Cardiac muscle cell (in vitro differentiated cells and primary cell): ENCODE data around the gene AGPAT4. TPM values are rescaled to one million over a fixed set of nuclear protein-coding genes. Genes with fewer than 3 reads are reported as not detected.

ENCODE experiments used
- DNase-seq, 2 donors: peaks; one replicate each; pipeline versions ENCODE4 v3.0.0 to v3.0.0-alpha.2; 2010 to 2017; ENCODE audit warnings: low read depth in 1 of 2, low spot score in 1 of 2
- H3K27ac ChIP-seq: fragments of 200-600 bp; sonication (generic); 2 replicates; pipeline ENCODE4 v1.5.1; 2016
- H3K27me3 ChIP-seq: fragments of 200-600 bp; sonication (generic); 2 replicates; pipeline ENCODE4 v1.6.0; 2016; ENCODE audit warnings: control low read depth
- H3K36me3 ChIP-seq: fragments of 200-600 bp; sonication (generic); 2 replicates; pipeline ENCODE4 v1.5.1; 2016; ENCODE audit warnings: control low read depth
- H3K4me1 ChIP-seq: fragments of 200-600 bp; sonication (generic); 2 replicates; pipeline ENCODE4 v1.8.1; 2017; ENCODE audit warnings: low read depth, mild to moderate bottlenecking, mixed run types
- H3K4me3 ChIP-seq: fragments of 200-600 bp; sonication (generic); 2 replicates; pipeline ENCODE4 v1.5.1; 2016; ENCODE audit warnings: mild to moderate bottlenecking
- H3K9me3 ChIP-seq: fragments of 200-600 bp; sonication (generic); 2 replicates; pipeline ENCODE4 v1.5.1; 2017; ENCODE audit warnings: low read depth, mild to moderate bottlenecking, control low read depth
- CTCF ChIP-seq: IDR thresholded peaks from 2 replicates; pipeline ENCODE4 v1.5.1; 2012; ENCODE audit warnings: low read depth, mild to moderate bottlenecking, low read length
- polyA plus RNA-seq: library from polyadenylated mRNA; unstranded; fragments of >200 nt; fragmentation: Nextera tagmentation; extraction: Ambion mirVana; gene quantifications from 2 replicates; pipeline ENCODE4 v1.2.1, GENCODE V29; 2016
- total RNA-seq: library from RNA; depleted of rRNA; stranded (reverse); fragments of >200 nt; gene quantifications from 2 replicates; pipeline ENCODE4 v1.2.3, GENCODE V29; 2016

AGPAT4 gene
- total and polyA plus RNA-seq, 2 experiments from 2014 or later = 13.9 to 17.7 TPM

GRCh38 chr6:161130967-161131766, 142.7 kb downstream of the AGPAT4 start:
- Histone ChIP-seq H3K4me1 (no peaks in the 10 kb centered on the region), H3K36me3 (peaks cover 5% of the 10 kb centered on the region)
- no peak for TF ChIP-seq CTCF

GRCh38 chr6:161130541-161130940, 143.3 kb downstream of the AGPAT4 start:
- Histone ChIP-seq H3K4me3 (no peak overlapping the region), H3K4me1 (no peaks in the 10 kb centered on the region), H3K9me3 (no peaks in the 10 kb centered on the region), H3K27me3 (no peaks in the 10 kb centered on the region), H3K36me3 (peaks cover 5% of the 10 kb centered on the region), H3K27ac (no peak overlapping the region)
- no peak for DNase-seq
- TF ChIP-seq CTCF = no peak

More at GRCh38 chr6:161130967-161131766, 142.7 kb downstream of the AGPAT4 start:
- H3K27me3 ChIP-seq = no peaks in the 10 kb centered on the region
- H3K4me3 ChIP-seq = no peak overlapping the region
- DNase-seq = no peak
- no peak overlapping the region for H3K27ac ChIP-seq
- no peaks in the 10 kb centered on the region for H3K9me3 ChIP-seq

- H3K4me3 ChIP-seq = no peak overlapping the region
- H3K9me3 ChIP-seq = no peaks in the 10 kb centered on the region
- no peaks in the 10 kb centered on the region for H3K27me3 ChIP-seq
- H3K4me1 ChIP-seq = no peaks in the 10 kb centered on the region
- no peak overlapping the region for H3K27ac ChIP-seq
- H3K36me3 ChIP-seq = peaks cover 3% of the 10 kb centered on the region
- no peak for TF ChIP-seq CTCF
- peak in 1 of 2 donors; percentile 11 for DNase-seq
These were observed 145.1 kb downstream of the AGPAT4 start for GRCh38 chr6:161128680-161129196.

- TF ChIP-seq CTCF = no peak
- Histone ChIP-seq H3K27ac (no peak overlapping the region), H3K27me3 (no peaks in the 10 kb centered on the region), H3K4me1 (no peaks in the 10 kb centered on the region), H3K4me3 (no peak overlapping the region), H3K9me3 (no peaks in the 10 kb centered on the region), H3K36me3 (peaks cover 3% of the 10 kb centered on the region)
- no peak for DNase-seq
These were observed 145.6 kb downstream of the AGPAT4 start for GRCh38 chr6:161128230-161128629.

- Histone ChIP-seq H3K4me1 (no peaks in the 10 kb centered on the region), H3K27ac (no peak overlapping the region), H3K4me3 (no peak overlapping the region), H3K9me3 (no peaks in the 10 kb centered on the region), H3K27me3 (no peaks in the 10 kb centered on the region), H3K36me3 (peaks cover 1% of the 10 kb centered on the region)
- TF ChIP-seq CTCF = no peak
- no peak for DNase-seq
These were observed 146.7 kb downstream of the AGPAT4 start for GRCh38 chr6:161127071-161127740.
